NCI-H1048 (cell line): Measurements from ENCODE around the gene TSKU.

Experiments used
- DNase-seq: peaks from one replicate; lab custom pipeline; 2025; lab: John Stamatoyannopoulos, UW

TSKU gene

GRCh38 chr11:76752321-76753143 is 30.6 kb upstream of the TSKU start:
- DNase-seq = no peak

GRCh38 chr11:76753449-76753848 is 29.7 kb upstream of the TSKU start:
- DNase-seq = no peak

GRCh38 chr11:76753950-76754349 is 29.2 kb upstream of the TSKU start:
- no peak for DNase-seq

- DNase-seq = no peak
Measured at GRCh38 chr11:76756341-76756741, 26.8 kb upstream of the TSKU start.

- no peak for DNase-seq
Measured at GRCh38 chr11:76758311-76758710, 24.8 kb upstream of the TSKU start.

GRCh38 chr11:76759092-76759491 is 24.1 kb upstream of the TSKU start:
- DNase-seq = no peak

- DNase-seq = no peak
Measured at GRCh38 chr11:76759517-76759916, 23.6 kb upstream of the TSKU start.

- no peak for DNase-seq
Measured at GRCh38 chr11:76760236-76760635, 22.9 kb upstream of the TSKU start.

- DNase-seq = no peak
Measured at GRCh38 chr11:76761718-76762355, 21.3 kb upstream of the TSKU start.

GRCh38 chr11:76762356-76762752 is 20.8 kb upstream of the TSKU start:
- no peak for DNase-seq

- no peak for DNase-seq
Measured at GRCh38 chr11:76762867-76763572, 20.1 kb upstream of the TSKU start.

- DNase-seq = no peak
Measured at GRCh38 chr11:76763573-76764346, 19.4 kb upstream of the TSKU start.

- DNase-seq = no peak
Measured at GRCh38 chr11:76764941-76765665, 18.1 kb upstream of the TSKU start.

- no peak for DNase-seq
Measured at GRCh38 chr11:76765863-76766350, 17.2 kb upstream of the TSKU start.

- DNase-seq = no peak
Measured at GRCh38 chr11:76766521-76766920, 16.6 kb upstream of the TSKU start.

- no peak for DNase-seq
Measured at GRCh38 chr11:76767659-76768058, 15.5 kb upstream of the TSKU start.

GRCh38 chr11:76768088-76768908 is 14.9 kb upstream of the TSKU start:
- DNase-seq = no peak

GRCh38 chr11:76768909-76769560 is 14.1 kb upstream of the TSKU start:
- no peak for DNase-seq

GRCh38 chr11:76769645-76770586 is 13.2 kb upstream of the TSKU start:
- no peak for DNase-seq
